ENCODE data around the gene RHOB.
A peak's percentile ranks its signal among the peaks of the same experiment; 100 is the strongest.

RHOB gene

GRCh38 chr2:20480913-20481312, 34.0 kb downstream of the RHOB start:
- TF ChIP-seq Cebpa-rat (IDR thresholded peaks at IDR 0.05) = no peak
- Histone ChIP-seq H3K4me1 (peaks cover 0 to 20% (median 0%) of the 10 kb centered on the region in 10 experiments; a peak in 6 of 20 replicates), H3K27ac (no peak overlapping the region), H3K4me2 (no peak overlapping the region), H3K9ac (no peak overlapping the region), H3K4me3 (no peak overlapping the region), H3K27me3 (no peaks in the 10 kb centered on the region), H4K20me1 (peaks cover 0 to 4% (median 0%) of the 10 kb centered on the region in 11 experiments; a peak in 1 of 22 replicates), H3K36me3 (no peaks in the 10 kb centered on the region; a peak in 1 of 22 replicates), H3K9me3 (replicated peaks in 1 of 11) (peaks cover 13 to 32% (median 27%) of the 10 kb centered on the region in 11 experiments)

DNA sequence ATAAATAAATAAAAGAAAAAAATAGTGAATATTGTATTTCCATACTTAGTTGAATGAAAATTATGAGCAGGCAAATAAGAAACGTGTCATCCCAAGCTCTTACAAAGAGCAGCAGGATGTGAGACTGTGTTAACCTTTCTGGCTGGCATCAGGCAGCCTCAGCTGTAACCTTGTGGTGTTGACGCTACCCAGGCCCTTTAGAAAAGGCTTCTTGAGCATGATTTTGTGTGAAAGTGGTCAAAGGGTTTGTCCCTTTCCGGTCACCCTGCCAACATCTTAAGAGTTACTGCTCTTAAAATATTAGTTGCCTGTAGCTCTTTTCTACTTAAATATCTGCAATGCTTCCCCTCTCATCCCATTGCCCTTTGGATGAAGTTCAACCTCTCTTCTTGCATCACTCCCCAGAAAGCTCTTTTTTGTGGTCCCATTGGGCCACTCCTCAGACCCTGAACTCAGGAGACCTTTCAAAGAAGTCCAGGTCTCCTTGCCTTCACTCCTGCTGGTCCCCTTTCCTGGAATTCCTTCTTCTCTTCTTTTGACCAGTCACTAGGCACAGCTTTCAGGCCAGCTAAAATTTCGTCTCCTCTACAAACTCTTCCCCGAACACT, 35.0 kb downstream of the RHOB start:
- 0 out of 22 replicates have a peak overlapping the region, but pooled peaks of 1 of the 11 experiments have one; percentile 78 for H3K4me2 ChIP-seq
- no peaks in the 10 kb centered on the region; a peak in 1 of 22 replicates for H3K36me3 ChIP-seq
- no peaks in the 10 kb centered on the region for H3K27me3 ChIP-seq
- TF ChIP-seq Cebpa-rat (IDR thresholded peaks at IDR 0.05) = no peak
- H3K27ac ChIP-seq = no peak overlapping the region
- peaks cover 0 to 4% (median 0%) of the 10 kb centered on the region in 11 experiments; a peak in 1 of 22 replicates for H4K20me1 ChIP-seq
- H3K9me3 ChIP-seq (replicated peaks in 1 of 11) = peaks cover 13 to 26% (median 21%) of the 10 kb centered on the region in 11 experiments
- H3K4me1 ChIP-seq = peaks cover 0 to 20% (median 0%) of the 10 kb centered on the region in 10 experiments; a peak in 6 of 20 replicates
- H3K4me3 ChIP-seq = no peak overlapping the region
- no peak overlapping the region for H3K9ac ChIP-seq

DNA sequence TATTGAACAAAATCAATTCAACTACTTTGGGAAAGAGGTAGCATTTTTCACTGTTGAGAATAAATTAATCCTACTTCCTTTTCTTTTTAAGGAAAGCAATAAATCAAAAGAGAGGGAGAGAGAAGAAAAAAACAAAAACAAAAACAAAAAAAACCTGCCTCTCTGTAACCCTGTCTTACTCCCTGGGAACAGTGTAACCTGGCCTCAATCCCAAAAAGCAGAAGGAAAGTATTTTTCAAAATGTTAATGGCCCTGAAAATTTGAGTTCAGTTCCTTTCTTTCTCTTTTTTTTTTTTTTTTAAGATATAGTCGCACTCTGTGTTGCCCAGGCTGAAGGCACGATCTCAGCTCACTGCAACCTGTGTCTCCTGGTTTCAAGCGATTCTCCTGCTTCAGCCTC, 35.9 kb downstream of the RHOB start:
- Histone ChIP-seq H4K20me1 (peaks cover 0 to 4% (median 0%) of the 10 kb centered on the region in 11 experiments; a peak in 1 of 22 replicates), H3K9me3 (replicated peaks in 1 of 11) (peaks cover 11 to 18% (median 15%) of the 10 kb centered on the region in 11 experiments), H3K9ac (no peak overlapping the region), H3K4me3 (no peak overlapping the region), H3K36me3 (no peaks in the 10 kb centered on the region; a peak in 1 of 22 replicates), H3K4me2 (peak overlapping the region in 2 of 11 experiments; percentile 66 to 78; a peak in 4 of 22 replicates), H3K27ac (no peak overlapping the region), H3K27me3 (0 out of 22 replicates have a peak, but pooled peaks cover 0 to 3% (median 0%) of the 10 kb centered on the region in 11 experiments), H3K4me1 (peaks cover 0 to 20% (median 0%) of the 10 kb centered on the region in 10 experiments; a peak in 6 of 20 replicates)
- TF ChIP-seq Cebpa-rat (IDR thresholded peaks at IDR 0.05) = no peak

DNA sequence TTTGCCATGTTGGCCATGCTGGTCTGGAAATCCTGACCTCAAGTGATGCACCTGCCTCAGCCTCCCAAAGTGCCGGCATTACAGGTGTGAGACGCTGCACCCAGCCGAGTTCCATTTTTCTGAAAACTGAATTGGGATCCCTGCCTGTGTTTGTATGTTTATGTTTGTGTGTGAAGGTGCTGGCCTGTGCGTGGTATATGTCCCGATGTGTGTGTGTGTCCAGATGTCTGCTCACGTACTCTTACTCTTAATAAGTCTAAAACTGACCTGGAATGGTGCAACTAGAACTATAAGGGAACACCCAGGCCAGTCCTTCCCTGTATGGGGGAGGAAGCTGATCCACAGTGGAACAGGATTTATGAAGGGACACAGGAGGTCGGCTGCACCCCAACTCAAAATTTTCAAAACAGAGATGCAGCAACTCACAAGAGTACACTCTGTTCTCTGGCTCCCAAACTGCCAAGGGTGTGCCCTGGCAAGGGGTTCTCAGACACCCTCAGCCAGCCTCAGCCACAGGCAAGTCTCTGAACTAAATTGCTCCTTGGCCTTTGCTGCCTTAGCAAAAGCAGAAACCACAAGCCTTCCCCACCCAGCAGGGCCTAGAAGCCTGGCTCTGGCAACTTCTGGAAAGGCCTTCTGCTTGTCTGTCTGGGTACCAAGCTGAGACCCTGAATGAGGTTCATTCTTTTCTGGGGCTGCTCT, 36.5 kb downstream of the RHOB start:
- Histone ChIP-seq H3K4me3 (no peak overlapping the region), H3K4me2 (peak overlapping the region in 3 of 11 experiments; percentile 33 to 78 (median 66); a peak in 6 of 22 replicates)
- TF ChIP-seq Cebpa-rat (IDR thresholded peaks at IDR 0.05) = no peak

GRCh38 chr2:20484034-20484617, 37.3 kb downstream of the RHOB start:
- Histone ChIP-seq H3K27me3 (peaks cover 0 to 14% (median 3%) of the 10 kb centered on the region in 11 experiments; a peak in 7 of 22 replicates), H3K9me3 (replicated peaks in 1 of 11) (peaks cover 0 to 4% (median under 1%) of the 10 kb centered on the region in 11 experiments; a peak in 13 of 22 replicates), H3K9ac (no peak overlapping the region), H3K4me3 (no peak overlapping the region), H3K4me2 (peak overlapping the region in 3 of 11 experiments; percentile 33 to 78 (median 66); a peak in 5 of 22 replicates), H3K27ac (no peak overlapping the region), H3K36me3 (no peaks in the 10 kb centered on the region), H4K20me1 (peaks cover 0 to 4% (median 0%) of the 10 kb centered on the region in 11 experiments; a peak in 2 of 22 replicates), H3K4me1 (peaks cover 4 to 20% (median 5%) of the 10 kb centered on the region in 10 experiments; a peak in 17 of 20 replicates)
- TF ChIP-seq Cebpa-rat (IDR thresholded peaks at IDR 0.05) = no peak

More for the DNA sequence above, 36.5 kb downstream of the RHOB start:
- Histone ChIP-seq H3K9me3 (replicated peaks in 1 of 11) (peaks cover 5 to 12% (median 9%) of the 10 kb centered on the region in 11 experiments), H3K27ac (no peak overlapping the region; a peak in 1 of 22 replicates), H3K36me3 (no peaks in the 10 kb centered on the region), H3K27me3 (peaks cover 0 to 6% (median 0%) of the 10 kb centered on the region in 11 experiments; a peak in 2 of 22 replicates), H3K9ac (no peak overlapping the region), H4K20me1 (peaks cover 0 to 4% (median 0%) of the 10 kb centered on the region in 11 experiments; a peak in 2 of 22 replicates), H3K4me1 (peaks cover 0 to 20% (median 0%) of the 10 kb centered on the region in 10 experiments; a peak in 6 of 20 replicates)

DNA sequence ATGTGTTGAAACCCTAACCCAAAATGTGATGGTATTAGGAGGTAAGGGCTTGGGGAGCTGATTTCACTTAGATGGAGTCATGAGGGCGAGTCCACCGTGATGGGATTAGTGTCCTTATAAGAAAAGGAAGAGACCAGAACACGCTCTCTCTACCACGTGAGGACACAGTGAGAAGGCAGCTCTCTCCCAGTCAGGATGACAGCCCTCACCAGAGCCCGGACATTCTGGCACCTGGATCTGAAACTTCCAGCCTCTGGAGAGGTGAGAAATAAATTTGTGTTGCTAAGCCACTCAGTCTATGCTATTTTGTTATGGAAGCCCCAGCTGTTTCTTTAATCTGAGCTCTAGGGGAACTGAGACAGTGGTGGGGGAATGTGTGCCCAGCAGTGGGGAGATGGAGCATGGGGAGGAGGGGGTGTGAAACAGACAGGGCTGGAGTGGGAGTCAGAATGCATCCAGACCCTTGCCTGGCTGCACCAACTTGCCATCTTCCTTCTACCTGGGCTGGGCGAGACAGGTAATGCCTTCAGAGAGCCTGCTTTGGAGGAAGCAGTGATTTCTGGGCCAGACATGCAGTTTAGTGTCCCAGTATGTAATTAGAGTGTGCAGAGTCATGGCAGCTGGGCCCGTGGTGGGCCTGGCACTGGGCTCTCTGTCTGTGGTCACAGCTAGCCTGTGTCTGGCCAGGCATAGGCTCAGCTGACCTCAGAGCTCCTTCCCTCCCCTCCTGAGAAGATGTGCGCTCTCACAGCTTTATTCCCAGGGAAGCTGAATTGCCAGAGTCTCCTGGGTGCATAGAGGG, 38.1 kb downstream of the RHOB start:
- no peak overlapping the region for H3K4me2 ChIP-seq
- no peaks in the 10 kb centered on the region for H3K9me3 ChIP-seq (replicated peaks in 1 of 11)
- peaks cover 0 to 14% (median 3%) of the 10 kb centered on the region in 11 experiments; a peak in 7 of 22 replicates for H3K27me3 ChIP-seq
- peaks cover 0 to 4% (median 0%) of the 10 kb centered on the region in 11 experiments; a peak in 2 of 22 replicates for H4K20me1 ChIP-seq
- no peak for TF ChIP-seq Cebpa-rat (IDR thresholded peaks at IDR 0.05)
- no peak overlapping the region for H3K4me3 ChIP-seq
- H3K9ac ChIP-seq = no peak overlapping the region
- H3K4me1 ChIP-seq = peaks cover 4 to 20% (median 11%) of the 10 kb centered on the region in 10 experiments; a peak in 17 of 20 replicates
- no peaks in the 10 kb centered on the region for H3K36me3 ChIP-seq
- no peak overlapping the region for H3K27ac ChIP-seq

DNA sequence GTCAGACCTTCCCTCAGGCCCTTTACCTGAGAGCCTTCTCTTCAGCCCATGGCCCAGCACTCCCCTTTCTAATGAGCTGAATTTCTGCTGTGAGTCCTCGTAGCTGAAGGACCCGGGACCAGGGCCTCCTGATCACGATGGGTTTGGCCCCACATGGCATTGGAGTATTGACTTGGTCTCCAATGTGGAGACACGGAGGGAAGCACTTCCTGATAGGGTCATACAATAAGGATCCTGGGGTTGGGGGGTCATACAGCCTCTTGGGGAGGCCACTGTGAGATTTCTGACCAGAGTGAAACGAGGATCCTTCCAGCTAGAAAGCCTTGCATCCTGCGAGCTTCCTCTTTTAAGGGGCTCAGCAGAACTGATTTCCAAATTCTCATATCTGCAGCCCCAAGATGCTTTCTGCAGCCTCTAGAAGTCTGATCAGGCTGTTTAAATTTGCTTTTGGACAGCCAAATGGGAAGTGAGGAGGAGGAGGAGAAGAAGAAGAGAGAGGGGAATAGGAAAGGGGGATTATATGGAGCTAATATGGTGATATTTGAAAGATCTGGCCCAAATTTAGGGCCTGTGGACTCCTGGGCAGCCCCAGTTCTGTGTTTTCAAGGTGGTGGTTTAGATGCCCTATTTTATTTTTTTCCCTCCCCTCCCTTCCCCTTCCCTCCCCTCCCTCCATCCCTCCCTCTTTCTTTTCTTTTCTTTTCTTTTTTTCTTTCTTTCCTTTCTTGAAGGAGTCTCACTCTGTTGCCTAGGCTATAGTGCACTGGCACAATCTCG, 38.9 kb downstream of the RHOB start:
- no peak overlapping the region for H3K4me3 ChIP-seq
- H3K9ac ChIP-seq = no peak overlapping the region
- H3K27ac ChIP-seq = no peak overlapping the region
- H3K9me3 ChIP-seq (replicated peaks in 1 of 11) = no peaks in the 10 kb centered on the region
- H3K27me3 ChIP-seq = peaks cover 0 to 14% (median 3%) of the 10 kb centered on the region in 11 experiments; a peak in 8 of 22 replicates
- H3K4me2 ChIP-seq = no peak overlapping the region
- H3K4me1 ChIP-seq = peaks cover 7 to 20% (median 12%) of the 10 kb centered on the region in 10 experiments; a peak in 17 of 20 replicates
- H3K36me3 ChIP-seq = no peaks in the 10 kb centered on the region
- peaks cover 0 to 4% (median 0%) of the 10 kb centered on the region in 11 experiments; a peak in 2 of 22 replicates for H4K20me1 ChIP-seq
- no peak for TF ChIP-seq Cebpa-rat (IDR thresholded peaks at IDR 0.05)

Measured in BLaER1 treated with 17β-estradiol and CSF1 and Interleukin-3, amounts not matched to agents 10 nM and 100 nM (cell line).